GM21515 (cell line): ENCODE data around the gene SDCCAG8.
"Not testable (repeated sequence)": the region's sequence is repeated elsewhere in the genome, so short reads cannot be mapped to it uniquely, and the experiment has no call there.

Experiments used
- ATAC-seq: cut with Tn5 transposase; IDR thresholded peaks from one replicate; pipeline ENCODE4 v1.9.1; 2021; ENCODE audit not compliant: unreplicated experiment

SDCCAG8 gene

GRCh38 chr1:243323491-243323890 lies 67.7 kb downstream of the SDCCAG8 start:
- no peak for ATAC-seq

GRCh38 chr1:243325305-243325890 lies 69.6 kb downstream of the SDCCAG8 start:
- peak; percentile 62 for ATAC-seq

GRCh38 chr1:243332440-243332839 lies 76.6 kb downstream of the SDCCAG8 start:
- ATAC-seq: no peak

GRCh38 chr1:243335292-243335691 lies 79.5 kb downstream of the SDCCAG8 start:
- no peak for ATAC-seq

GRCh38 chr1:243336163-243336562 lies 80.3 kb downstream of the SDCCAG8 start:
- ATAC-seq: no peak

- ATAC-seq: not testable (repeated sequence)
Measured at GRCh38 chr1:243338848-243339247, 83.0 kb downstream of the SDCCAG8 start.

- ATAC-seq: no peak
Measured at GRCh38 chr1:243341074-243341473, 85.2 kb downstream of the SDCCAG8 start.

- ATAC-seq: no peak
Measured at GRCh38 chr1:243343970-243344937, 88.4 kb downstream of the SDCCAG8 start.

GRCh38 chr1:243345205-243345604 lies 89.4 kb downstream of the SDCCAG8 start:
- ATAC-seq: no peak

GRCh38 chr1:243346016-243346415 lies 90.2 kb downstream of the SDCCAG8 start:
- no peak for ATAC-seq

- no peak for ATAC-seq
Measured at GRCh38 chr1:243346468-243346867, 90.6 kb downstream of the SDCCAG8 start.

- no peak for ATAC-seq
Measured at GRCh38 chr1:243348331-243348730, 92.5 kb downstream of the SDCCAG8 start.

GRCh38 chr1:243349128-243349527 lies 93.3 kb downstream of the SDCCAG8 start:
- ATAC-seq: no peak

GRCh38 chr1:243351337-243351736 lies 95.5 kb downstream of the SDCCAG8 start:
- no peak for ATAC-seq

GRCh38 chr1:243354511-243355153 lies 98.8 kb downstream of the SDCCAG8 start:
- ATAC-seq: peak; percentile 63

GRCh38 chr1:243363832-243364231 lies 108.0 kb downstream of the SDCCAG8 start:
- no peak for ATAC-seq

GRCh38 chr1:243364330-243364729 lies 108.5 kb downstream of the SDCCAG8 start:
- no peak for ATAC-seq

- no peak for ATAC-seq
Measured at GRCh38 chr1:243364866-243365265, 109.0 kb downstream of the SDCCAG8 start.

- ATAC-seq: no peak
Measured at GRCh38 chr1:243367314-243367713, 111.5 kb downstream of the SDCCAG8 start.

- no peak for ATAC-seq
Measured at GRCh38 chr1:243374412-243374811, 118.6 kb downstream of the SDCCAG8 start.

- no peak for ATAC-seq
Measured at GRCh38 chr1:243375596-243375995, 119.8 kb downstream of the SDCCAG8 start.

GRCh38 chr1:243378669-243379068 lies 122.8 kb downstream of the SDCCAG8 start:
- ATAC-seq: no peak
